ENCODE data around the gene NPAS3. TPM values are rescaled to one million over a fixed set of nuclear protein-coding genes. Genes with fewer than 3 reads are reported as not detected.

Gene NPAS3
- total and polyA plus RNA-seq, 2 of the 13 experiments (the other 11 are each of a cell fraction or from before 2014, with no cell fraction given), result not detected

DNA sequence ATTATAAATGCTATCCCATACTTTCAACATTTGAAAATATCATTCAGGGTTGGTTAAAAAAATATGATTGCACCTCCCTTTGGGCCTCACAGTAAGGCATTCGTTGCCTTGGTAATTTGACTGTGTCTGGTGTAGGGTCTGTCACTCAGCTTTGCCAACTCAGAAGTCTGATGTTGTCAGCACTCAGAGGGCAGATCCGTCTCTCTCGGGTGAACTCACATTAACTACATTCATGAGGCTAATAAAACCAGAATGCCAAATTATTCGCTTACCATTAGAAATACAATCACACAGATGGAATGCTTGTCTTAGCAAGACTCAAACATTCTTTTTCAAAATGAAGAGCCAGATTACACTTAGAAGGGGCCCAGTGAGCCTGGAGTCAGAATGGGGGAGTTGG, 53.0 kb downstream of the NPAS3 start (continued):
- TF ChIP-seq, protein P1, sequence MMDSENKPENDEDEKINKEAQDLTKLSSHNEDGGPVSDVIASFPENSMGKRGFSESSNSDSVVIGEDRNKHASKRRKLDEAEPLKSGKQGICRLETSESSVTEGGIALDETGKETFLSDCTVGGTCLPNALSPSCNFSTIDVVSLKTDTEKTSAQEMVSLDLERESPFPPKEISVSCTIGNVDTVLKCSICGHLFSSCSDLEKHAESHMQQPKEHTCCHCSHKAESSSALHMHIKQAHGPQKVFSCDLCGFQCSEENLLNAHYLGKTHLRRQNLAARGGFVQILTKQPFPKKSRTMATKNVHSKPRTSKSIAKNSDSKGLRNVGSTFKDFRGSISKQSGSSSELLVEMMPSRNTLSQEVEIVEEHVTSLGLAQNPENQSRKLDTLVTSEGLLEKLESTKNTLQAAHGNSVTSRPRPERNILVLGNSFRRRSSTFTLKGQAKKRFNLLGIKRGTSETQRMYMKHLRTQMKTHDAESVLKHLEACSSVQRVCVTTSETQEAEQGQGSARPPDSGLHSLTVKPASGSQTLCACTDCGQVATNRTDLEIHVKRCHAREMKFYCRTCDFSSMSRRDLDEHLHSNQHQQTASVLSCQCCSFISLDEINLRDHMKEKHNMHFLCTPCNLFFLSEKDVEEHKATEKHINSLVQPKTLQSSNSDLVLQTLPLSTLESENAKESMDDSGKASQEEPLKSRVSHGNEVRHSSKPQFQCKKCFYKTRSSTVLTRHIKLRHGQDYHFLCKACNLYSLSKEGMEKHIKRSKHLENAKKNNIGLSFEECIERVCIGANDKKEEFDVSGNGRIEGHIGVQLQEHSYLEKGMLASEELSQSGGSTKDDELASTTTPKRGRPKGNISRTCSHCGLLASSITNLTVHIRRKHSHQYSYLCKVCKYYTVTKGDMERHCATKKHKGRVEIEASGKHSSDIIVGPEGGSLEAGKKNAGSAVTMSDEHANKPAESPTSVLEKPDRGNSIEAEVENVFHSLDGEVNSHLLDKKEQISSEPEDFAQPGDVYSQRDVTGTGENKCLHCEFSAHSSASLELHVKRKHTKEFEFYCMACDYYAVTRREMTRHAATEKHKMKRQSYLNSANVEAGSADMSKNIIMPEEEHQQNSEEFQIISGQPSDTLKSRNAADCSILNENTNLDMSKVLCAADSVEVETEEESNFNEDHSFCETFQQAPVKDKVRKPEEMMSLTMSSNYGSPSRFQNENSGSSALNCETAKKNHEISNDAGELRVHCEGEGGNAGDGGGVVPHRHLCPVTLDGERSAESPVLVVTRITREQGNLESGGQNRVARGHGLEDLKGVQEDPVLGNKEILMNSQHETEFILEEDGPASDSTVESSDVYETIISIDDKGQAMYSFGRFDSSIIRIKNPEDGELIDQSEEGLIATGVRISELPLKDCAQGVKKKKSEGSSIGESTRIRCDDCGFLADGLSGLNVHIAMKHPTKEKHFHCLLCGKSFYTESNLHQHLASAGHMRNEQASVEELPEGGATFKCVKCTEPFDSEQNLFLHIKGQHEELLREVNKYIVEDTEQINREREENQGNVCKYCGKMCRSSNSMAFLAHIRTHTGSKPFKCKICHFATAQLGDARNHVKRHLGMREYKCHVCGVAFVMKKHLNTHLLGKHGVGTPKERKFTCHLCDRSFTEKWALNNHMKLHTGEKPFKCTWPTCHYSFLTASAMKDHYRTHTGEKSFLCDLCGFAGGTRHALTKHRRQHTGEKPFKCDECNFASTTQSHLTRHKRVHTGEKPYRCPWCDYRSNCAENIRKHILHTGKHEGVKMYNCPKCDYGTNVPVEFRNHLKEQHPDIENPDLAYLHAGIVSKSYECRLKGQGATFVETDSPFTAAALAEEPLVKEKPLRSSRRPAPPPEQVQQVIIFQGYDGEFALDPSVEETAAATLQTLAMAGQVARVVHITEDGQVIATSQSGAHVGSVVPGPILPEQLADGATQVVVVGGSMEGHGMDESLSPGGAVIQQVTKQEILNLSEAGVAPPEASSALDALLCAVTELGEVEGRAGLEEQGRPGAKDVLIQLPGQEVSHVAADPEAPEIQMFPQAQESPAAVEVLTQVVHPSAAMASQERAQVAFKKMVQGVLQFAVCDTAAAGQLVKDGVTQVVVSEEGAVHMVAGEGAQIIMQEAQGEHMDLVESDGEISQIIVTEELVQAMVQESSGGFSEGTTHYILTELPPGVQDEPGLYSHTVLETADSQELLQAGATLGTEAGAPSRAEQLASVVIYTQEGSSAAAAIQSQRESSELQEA (CRISPR knock-in tag; IDR thresholded peaks at IDR 0.05; ENCODE audit: not compliant biosample characterization), result no peak
- TF ChIP-seq, protein P2, sequence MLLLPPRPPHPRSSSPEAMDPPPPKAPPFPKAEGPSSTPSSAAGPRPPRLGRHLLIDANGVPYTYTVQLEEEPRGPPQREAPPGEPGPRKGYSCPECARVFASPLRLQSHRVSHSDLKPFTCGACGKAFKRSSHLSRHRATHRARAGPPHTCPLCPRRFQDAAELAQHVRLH (CRISPR knock-in tag; IDR thresholded peaks at IDR 0.05; ENCODE audit: borderline replicate concordance, low read depth), result no peak
- TF ChIP-seq BCL6 (CRISPR knock-in tag; IDR thresholded peaks at IDR 0.05), result no peak

DNA sequence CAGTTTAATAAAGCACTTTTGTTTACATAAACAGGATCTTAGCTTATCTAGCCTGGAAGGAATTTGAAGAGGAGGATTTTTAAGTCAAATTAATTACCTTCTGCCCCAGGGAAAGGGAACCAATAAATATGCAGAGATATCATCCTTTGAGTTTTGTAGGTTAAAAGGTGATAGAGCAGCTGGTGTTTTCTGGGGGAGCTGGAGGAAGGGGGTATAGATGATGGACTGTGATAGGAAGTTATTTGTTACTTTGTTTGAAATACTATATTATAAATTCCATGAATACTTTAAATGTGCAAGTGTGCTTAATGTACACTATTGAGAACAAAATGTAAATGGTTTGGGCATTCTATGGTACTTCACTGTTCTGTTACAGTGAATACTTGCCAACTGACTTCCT, 55.2 kb downstream of the NPAS3 start:
- intact Hi-C loops (cut with micrococcal nuclease; ENCODE audit: unreplicated experiment) (no loop called here), in situ Hi-C loops (cut with HindIII; ENCODE audit: extremely low pct_ligation_motif_present, low pct_unique_long_range_greater_than_20kb) (no loop called here)
- TF ChIP-seq MZF1 (CRISPR knock-in tag; IDR thresholded peaks at IDR 0.05; ENCODE audit: borderline replicate concordance) (no peak), PHF5A (CRISPR knock-in tag; IDR thresholded peaks at IDR 0.05; ENCODE audit: low read depth, unreplicated experiment) (no peak), POLR2G (IDR thresholded peaks at IDR 0.05; ENCODE audit: low read depth, low read length) (no peak), MED13 (CRISPR knock-in tag; IDR thresholded peaks at IDR 0.05) (no peak), ASH2L (IDR thresholded peaks at IDR 0.05; ENCODE audit: insufficient read length, low read depth, low read length) (no peak), STAG1 (CRISPR knock-in tag; IDR thresholded peaks at IDR 0.05) (no peak), TBL1XR1 (IDR thresholded peaks at IDR 0.05; ENCODE audit: borderline replicate concordance, low read length, partially characterized antibody) (no peak), REXO4 (CRISPR knock-in tag; IDR thresholded peaks at IDR 0.05; ENCODE audit: borderline replicate concordance) (no peak), SIX4 (CRISPR knock-in tag; IDR thresholded peaks at IDR 0.05) (no peak), ZKSCAN8 (CRISPR knock-in tag; IDR thresholded peaks at IDR 0.05; ENCODE audit: borderline replicate concordance) (no peak), PAF1 (CRISPR knock-in tag; IDR thresholded peaks at IDR 0.05) (no peak)

More for the DNA sequence above, 55.2 kb downstream of the NPAS3 start:
- CTCF ChIA-PET (ENCODE audit: low intra/inter-chr PET ratio, low total read pairs), result no interaction called here
- H3K4me2 ChIP-seq (ENCODE audit: low read depth, low read length), result no peak overlapping the region
- no peak for ATAC-seq
- H2AFZ ChIP-seq (ENCODE audit: low read length), result no peak overlapping the region
- FAIRE-seq, result no peak
- POLR2A ChIA-PET, result no interaction called here
- no TSS peak for BruUV-seq (replicated peaks)
- no peak overlapping the region for H3K4me3 ChIP-seq (replicated peaks in 1 of 3; ENCODE audit: insufficient read depth in 1 of 3, low read depth in 2 of 3, low read length in 3 of 3)
- no peak for DNase-seq (ENCODE audit: low spot score)
- H3K9me3 ChIP-seq (ENCODE audit: low read length), result peaks cover 84% of the 10 kb centered on the region
- no peaks in the 10 kb centered on the region for H4K20me1 ChIP-seq (ENCODE audit: insufficient read depth, low read length)
- H3K27me3 ChIP-seq (ENCODE audit: control insufficient read depth in 1 of 2, insufficient read depth in 2 of 2, low read length in 2 of 2), result no peaks in the 10 kb centered on the region; a peak in 1 of 5 replicates
- H3K79me2 ChIP-seq (ENCODE audit: insufficient read depth, low read length), result no peaks in the 10 kb centered on the region
- no peak overlapping the region for H3K9ac ChIP-seq (ENCODE audit: insufficient read depth, low read depth, low read length)
- H3K4me1 ChIP-seq (ENCODE audit: insufficient read depth, low read length), result no peaks in the 10 kb centered on the region
- H3K27ac ChIP-seq (ENCODE audit: extremely low read length, insufficient read depth, low read length), result no peak overlapping the region
- H3K36me3 ChIP-seq (replicated peaks in 1 of 2; ENCODE audit: control insufficient read depth in 1 of 2, insufficient read depth in 2 of 2, low read length in 2 of 2), result no peaks in the 10 kb centered on the region

Measured in HepG2 (cell line).